ENCODE data around the gene MSH5. TPM values are rescaled to one million over a fixed set of nuclear protein-coding genes. Genes with fewer than 3 reads are reported as not detected.

MSH5 gene
- total RNA-seq, 2 experiments from 2014 or later: 104 to 218 TPM

DNA sequence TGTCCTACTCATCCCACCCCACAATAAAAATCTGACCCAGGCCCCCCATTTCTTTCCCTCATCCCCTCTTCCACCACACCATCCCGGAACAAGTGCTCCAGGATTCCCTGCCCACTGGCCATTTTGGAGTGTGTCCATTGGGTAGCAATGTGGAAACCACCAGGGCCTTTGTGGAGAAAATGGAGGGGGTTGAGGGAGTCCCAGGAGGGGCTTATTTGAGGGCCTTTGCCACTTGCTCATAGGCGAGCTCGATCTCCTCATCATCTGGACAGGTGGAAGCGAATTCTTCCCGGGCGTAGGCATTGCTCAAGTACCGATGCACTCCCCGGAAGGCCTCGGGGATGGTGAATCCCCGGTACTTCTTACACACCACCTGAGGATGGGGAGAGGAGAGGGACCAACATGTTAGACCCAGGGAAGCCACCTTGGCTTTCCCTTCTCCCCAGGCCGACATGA lies 9.1 kb upstream of the MSH5 start:
- BruUV-seq (replicated peaks): no TSS peak
- no peaks in the 10 kb centered on the region for H3K9me3 ChIP-seq (ENCODE audit: low read length)
- TF ChIP-seq, protein P1, sequence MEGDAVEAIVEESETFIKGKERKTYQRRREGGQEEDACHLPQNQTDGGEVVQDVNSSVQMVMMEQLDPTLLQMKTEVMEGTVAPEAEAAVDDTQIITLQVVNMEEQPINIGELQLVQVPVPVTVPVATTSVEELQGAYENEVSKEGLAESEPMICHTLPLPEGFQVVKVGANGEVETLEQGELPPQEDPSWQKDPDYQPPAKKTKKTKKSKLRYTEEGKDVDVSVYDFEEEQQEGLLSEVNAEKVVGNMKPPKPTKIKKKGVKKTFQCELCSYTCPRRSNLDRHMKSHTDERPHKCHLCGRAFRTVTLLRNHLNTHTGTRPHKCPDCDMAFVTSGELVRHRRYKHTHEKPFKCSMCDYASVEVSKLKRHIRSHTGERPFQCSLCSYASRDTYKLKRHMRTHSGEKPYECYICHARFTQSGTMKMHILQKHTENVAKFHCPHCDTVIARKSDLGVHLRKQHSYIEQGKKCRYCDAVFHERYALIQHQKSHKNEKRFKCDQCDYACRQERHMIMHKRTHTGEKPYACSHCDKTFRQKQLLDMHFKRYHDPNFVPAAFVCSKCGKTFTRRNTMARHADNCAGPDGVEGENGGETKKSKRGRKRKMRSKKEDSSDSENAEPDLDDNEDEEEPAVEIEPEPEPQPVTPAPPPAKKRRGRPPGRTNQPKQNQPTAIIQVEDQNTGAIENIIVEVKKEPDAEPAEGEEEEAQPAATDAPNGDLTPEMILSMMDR (conservative IDR thresholded peaks at IDR 0.05; ENCODE audit: low read length): no peak

GRCh38 chr6:31732029-31732428 lies 7.8 kb upstream of the MSH5 start:
- Histone ChIP-seq H3K9me3 (ENCODE audit: low read length) (no peaks in the 10 kb centered on the region), H3K4me1 (ENCODE audit: insufficient read depth, low read length, poor library complexity, severe bottlenecking) (peaks cover 57% of the 10 kb centered on the region), H3K79me2 (ENCODE audit: insufficient read depth, low read depth, low read length) (peaks cover 34% of the 10 kb centered on the region), H3K4me3 (ENCODE audit: low read depth, low read length, poor library complexity, severe bottlenecking) (no peak overlapping the region), H3K9me2 (ENCODE audit: insufficient read depth, low read length) (no peaks in the 10 kb centered on the region), H3K36me3 (ENCODE audit: insufficient read depth, low read length) (peaks cover 54% of the 10 kb centered on the region), H3K4me2 (ENCODE audit: low read length) (no peak overlapping the region), H4K20me1 (ENCODE audit: insufficient read depth, low read length) (0 out of 2 replicates have a peak, but pooled peaks cover 8% of the 10 kb centered on the region), H3K27ac (ENCODE audit: low read depth, low read length, poor library complexity, severe bottlenecking) (no peak overlapping the region), H2AFZ (ENCODE audit: low read length) (no peak overlapping the region)
- BruUV-seq (replicated peaks): no TSS peak
- no peak for DNase-seq (ENCODE audit: low spot score)
- no peak for TF ChIP-seq EZH2phosphoT487 (IDR thresholded peaks at IDR 0.05; ENCODE audit: borderline replicate concordance, low read depth, low read length)
- TF ChIP-seq, protein P1 (conservative IDR thresholded peaks at IDR 0.05; ENCODE audit: low read length): no peak
- intact Hi-C loops (cut with micrococcal nuclease; ENCODE audit: unreplicated experiment): no loop called here
- CTCF ChIA-PET (ENCODE audit: unreplicated experiment): no interaction called here
- POLR2A ChIA-PET: interaction anchor here (0.7 to 0.9 kb wide), 2 partner anchors 9 to 98 kb away, joined by 3 read pairs; no protein-coding TSS in a partner anchor

More for the DNA sequence above, 9.1 kb upstream of the MSH5 start:
- H3K79me2 ChIP-seq (ENCODE audit: insufficient read depth, low read depth, low read length): peaks cover 21% of the 10 kb centered on the region
- H3K4me3 ChIP-seq (ENCODE audit: low read depth, low read length, poor library complexity, severe bottlenecking): no peak overlapping the region
- H3K4me1 ChIP-seq (ENCODE audit: insufficient read depth, low read length, poor library complexity, severe bottlenecking): peaks cover 57% of the 10 kb centered on the region
- H3K36me3 ChIP-seq (ENCODE audit: insufficient read depth, low read length): peaks cover 67% of the 10 kb centered on the region
- no peaks in the 10 kb centered on the region for H3K9me2 ChIP-seq (ENCODE audit: insufficient read depth, low read length)
- POLR2A ChIA-PET: interaction anchor here (0.5 to 2.2 kb wide), 4 partner anchors 9 to 168 kb away, joined by 3 to 19 read pairs (median 4); partner anchors contain the start of gene MSH5
- H3K27ac ChIP-seq (ENCODE audit: low read depth, low read length, poor library complexity, severe bottlenecking): no peak overlapping the region
- intact Hi-C loops (cut with micrococcal nuclease; ENCODE audit: unreplicated experiment): no loop called here
- 0 out of 2 replicates have a peak, but pooled peaks cover 8% of the 10 kb centered on the region for H4K20me1 ChIP-seq (ENCODE audit: insufficient read depth, low read length)
- CTCF ChIA-PET (ENCODE audit: unreplicated experiment): interaction anchor here (1.8 kb wide), 1 partner anchor 8 kb away, joined by 5 read pairs; no protein-coding TSS in a partner anchor
- H3K4me2 ChIP-seq (ENCODE audit: low read length): no peak overlapping the region
- DNase-seq (ENCODE audit: low spot score): no peak
- H2AFZ ChIP-seq (ENCODE audit: low read length): no peak overlapping the region

- H3K9me2 ChIP-seq (ENCODE audit: insufficient read depth, low read length): no peaks in the 10 kb centered on the region
- H3K4me3 ChIP-seq (ENCODE audit: low read depth, low read length, poor library complexity, severe bottlenecking): peak overlapping the region; percentile 78
- H4K20me1 ChIP-seq (ENCODE audit: insufficient read depth, low read length): 0 out of 2 replicates have a peak, but pooled peaks cover 8% of the 10 kb centered on the region
- TF ChIP-seq, protein P1 (conservative IDR thresholded peaks at IDR 0.05; ENCODE audit: low read length): no peak
- no peak for TF ChIP-seq EZH2phosphoT487 (IDR thresholded peaks at IDR 0.05; ENCODE audit: borderline replicate concordance, low read depth, low read length)
- DNase-seq (ENCODE audit: low spot score): no peak
- H3K79me2 ChIP-seq (ENCODE audit: insufficient read depth, low read depth, low read length): peaks cover 34% of the 10 kb centered on the region
- ChIA-PET CTCF (ENCODE audit: unreplicated experiment) (no interaction called here), POLR2A (no interaction called here)
- H3K27ac ChIP-seq (ENCODE audit: low read depth, low read length, poor library complexity, severe bottlenecking): peak overlapping the region; percentile 93
- peak overlapping the region; percentile 76 for H3K4me2 ChIP-seq (ENCODE audit: low read length)
- H3K9me3 ChIP-seq (ENCODE audit: low read length): no peaks in the 10 kb centered on the region
- H3K36me3 ChIP-seq (ENCODE audit: insufficient read depth, low read length): peaks cover 43% of the 10 kb centered on the region
- H3K4me1 ChIP-seq (ENCODE audit: insufficient read depth, low read length, poor library complexity, severe bottlenecking): peaks cover 57% of the 10 kb centered on the region
- BruUV-seq (replicated peaks): no TSS peak
- no peak overlapping the region for H2AFZ ChIP-seq (ENCODE audit: low read length)
- intact Hi-C loops (cut with micrococcal nuclease; ENCODE audit: unreplicated experiment): no loop called here
These were observed 6.1 kb upstream of the MSH5 start for GRCh38 chr6:31733734-31734133.

All from OCI-LY7 (cell line).